HG03432 (cell line): ENCODE results near the gene BCHE.

Source experiments
- ATAC-seq: cut with Tn5 transposase; IDR thresholded peaks from one replicate; pipeline ENCODE4 v1.9.1; 2021; ENCODE audit warnings: mild to moderate bottlenecking, moderate library complexity; ENCODE audit not compliant: unreplicated experiment

BCHE gene

DNA sequence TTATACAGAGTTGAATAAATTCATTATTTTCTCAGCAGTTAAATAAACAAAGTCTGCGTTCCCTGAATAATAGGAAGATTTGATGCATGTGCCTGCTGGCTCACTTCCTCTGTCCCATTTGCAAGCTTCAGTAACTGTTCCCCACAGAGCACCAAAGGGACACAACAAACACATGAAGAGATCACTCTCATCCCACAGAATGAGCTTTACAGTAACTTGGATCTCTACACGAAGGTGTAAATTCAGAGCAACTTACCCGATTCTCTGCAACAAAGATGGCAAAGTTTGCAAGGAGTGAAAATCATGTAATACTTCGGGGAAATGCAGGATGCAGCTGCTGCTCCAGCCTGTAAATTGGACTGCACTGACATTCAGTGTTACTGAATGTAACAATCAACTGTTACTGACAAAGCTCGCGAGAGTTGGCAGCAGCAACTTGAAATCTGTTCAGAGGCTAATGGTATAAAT, at the start of gene BCHE:
BCHE (minus strand) TSS at position 366 of the 468 bp plus-strand sequence. CDS start 6,390 bp downstream, outside the sequence.
- ATAC-seq = peak; percentile 56

DNA sequence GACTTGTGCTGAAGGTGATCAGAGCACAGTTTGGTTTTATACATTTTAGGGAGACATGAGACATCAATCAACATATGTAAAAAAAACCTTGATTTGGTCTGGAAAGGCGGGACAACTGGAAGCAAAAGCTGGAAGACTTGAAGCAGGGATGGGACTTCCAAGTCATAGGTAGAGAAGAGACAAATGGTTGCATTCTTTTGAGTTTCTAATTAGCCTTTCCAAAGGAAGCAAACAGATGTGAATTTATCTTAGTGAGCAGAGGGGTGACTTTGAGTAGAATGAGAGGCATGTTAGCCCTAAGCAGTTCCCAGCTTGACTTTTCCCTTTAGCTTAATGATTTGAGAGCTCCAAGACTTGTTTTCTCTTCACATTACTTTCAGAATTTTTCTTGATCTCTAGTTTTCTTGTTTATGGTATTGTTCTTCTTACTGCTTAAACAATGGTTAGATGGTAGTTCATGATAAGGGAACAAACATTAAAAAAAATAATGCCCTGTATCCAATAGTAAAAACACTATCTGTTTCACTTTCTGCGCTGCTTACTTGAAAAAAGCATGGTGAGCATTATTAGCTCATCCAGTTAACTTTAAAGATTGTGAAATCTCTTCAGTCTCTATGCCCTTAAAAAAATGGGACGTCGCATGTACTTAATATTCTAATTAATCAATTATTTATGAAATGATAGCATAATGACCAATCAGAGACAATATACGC, 48.5 kb upstream of the BCHE start:
- no peak for ATAC-seq

DNA sequence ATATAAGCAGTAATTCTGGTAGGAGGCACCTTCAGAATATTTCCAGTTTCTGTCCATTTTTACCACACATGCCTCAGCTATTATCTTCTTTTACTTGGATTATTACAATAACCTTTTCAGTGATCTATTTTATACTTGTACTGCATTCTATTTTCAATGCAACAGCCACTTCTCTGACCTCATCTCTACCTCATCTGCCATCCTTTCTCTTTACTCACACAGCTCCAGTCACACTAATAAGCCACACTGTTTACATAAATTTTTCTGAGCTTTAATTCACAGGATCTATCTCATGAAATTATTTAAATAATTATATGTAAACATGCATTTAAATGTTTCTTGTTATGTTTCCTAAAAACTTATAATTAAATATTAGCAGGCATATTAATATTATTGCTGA, 47.3 kb upstream of the BCHE start:
- peak; percentile 18 for ATAC-seq

DNA sequence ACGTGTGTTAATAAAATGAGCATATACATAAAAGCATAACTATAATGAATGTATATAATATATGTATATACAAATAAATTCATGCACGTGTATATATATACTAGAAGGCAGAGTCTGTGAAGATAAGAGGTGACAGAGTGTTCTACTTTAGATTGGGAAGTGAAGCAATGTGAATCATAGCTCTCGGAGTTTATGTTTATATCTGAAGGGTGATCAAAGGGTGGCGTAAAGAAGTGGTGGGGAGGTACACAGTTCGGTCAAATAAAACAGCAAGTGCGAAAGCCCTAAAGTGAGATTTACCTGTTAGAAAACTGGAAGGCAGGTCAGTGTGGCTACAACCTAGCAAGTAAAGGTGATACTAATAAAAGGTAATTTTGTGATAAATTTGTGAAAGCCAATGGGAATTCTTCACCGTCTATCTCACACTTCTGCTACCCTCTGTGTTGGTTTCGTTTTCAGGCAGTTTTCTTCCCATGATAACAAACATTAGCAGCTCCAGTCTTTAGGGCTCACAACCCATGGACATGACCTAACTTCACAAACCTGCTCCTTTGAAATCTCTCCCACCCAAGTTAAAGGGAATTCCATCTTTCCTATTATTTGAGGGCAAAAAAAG, 46.7 kb upstream of the BCHE start:
- ATAC-seq = peak; percentile 54

DNA sequence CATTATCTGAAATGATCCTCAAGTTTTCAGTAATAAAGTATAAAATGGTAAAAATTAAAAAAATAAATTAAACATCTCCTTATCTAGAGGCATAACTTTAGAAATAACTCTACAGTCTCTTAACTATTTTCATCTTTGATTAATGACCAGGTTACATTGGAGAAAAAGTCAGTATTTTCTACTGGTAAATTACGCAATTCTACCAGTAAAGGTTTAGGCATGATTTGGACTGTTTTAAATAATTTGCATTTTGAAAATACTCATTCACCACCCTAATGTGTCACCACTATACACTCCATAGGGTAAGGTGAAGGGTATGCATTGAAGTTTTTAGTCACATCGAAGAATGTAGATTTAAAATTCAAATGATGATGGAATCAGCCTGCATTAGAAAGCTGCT, 45.9 kb upstream of the BCHE start:
- no peak for ATAC-seq

DNA sequence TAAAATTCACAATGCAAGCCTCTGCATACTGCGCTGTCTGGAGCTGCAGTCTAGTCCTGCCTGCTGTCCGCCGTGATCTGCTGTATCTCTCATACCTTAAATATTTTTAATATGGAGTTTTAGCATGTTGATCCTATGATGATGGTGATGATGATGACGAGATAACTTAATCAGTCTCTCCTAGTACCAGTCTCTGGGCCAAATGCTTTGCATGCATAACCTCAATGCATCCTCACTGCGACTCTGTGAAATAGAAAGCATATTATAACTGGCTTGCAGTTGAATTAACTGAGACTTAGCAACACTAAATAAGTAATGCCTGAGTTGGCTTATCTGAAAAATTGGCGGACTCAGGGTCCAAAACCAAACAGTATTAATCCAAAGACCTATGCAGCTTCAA, 38.4 kb upstream of the BCHE start:
- ATAC-seq = no peak

DNA sequence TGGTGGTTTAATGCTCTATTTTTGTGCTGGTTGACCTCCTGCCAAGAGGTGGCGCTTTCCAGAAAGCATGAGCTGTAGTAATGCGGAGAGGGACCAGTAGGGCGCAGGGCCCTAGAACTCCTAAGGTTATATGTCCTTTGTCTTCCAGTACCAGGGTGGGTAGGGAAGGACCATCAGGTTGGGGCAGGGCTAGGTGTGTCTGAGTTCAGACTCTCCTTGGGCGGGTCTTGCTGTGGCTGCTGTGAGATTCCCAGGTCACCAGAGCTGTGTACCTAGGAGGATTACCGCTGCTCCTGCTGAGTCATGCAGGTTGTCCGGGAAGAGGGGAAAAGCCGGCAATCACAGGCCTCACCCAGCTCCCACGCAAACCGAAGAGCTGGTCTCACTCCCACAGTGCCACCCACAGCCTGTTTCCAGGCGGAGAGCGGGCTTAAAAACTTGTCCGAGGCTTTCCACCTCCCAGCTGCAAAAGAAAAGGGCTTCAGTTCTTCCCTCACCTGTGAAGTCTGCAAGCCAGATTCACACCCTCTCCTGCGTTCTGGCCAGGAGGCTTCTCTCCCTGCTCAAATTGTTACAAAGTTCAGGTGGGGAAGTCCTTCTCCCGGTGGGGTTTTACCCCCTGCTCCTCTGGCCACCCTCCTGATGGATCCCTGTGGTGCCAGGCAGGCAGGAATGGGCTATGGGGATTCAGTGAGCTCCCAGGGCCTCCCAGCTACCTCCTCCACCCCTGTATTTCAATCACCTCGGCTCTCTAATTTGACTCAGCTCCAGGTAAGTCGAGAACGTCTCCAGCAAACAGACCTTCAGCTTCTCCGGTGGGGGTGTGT, 37.7 kb upstream of the BCHE start:
- ATAC-seq = no peak

DNA sequence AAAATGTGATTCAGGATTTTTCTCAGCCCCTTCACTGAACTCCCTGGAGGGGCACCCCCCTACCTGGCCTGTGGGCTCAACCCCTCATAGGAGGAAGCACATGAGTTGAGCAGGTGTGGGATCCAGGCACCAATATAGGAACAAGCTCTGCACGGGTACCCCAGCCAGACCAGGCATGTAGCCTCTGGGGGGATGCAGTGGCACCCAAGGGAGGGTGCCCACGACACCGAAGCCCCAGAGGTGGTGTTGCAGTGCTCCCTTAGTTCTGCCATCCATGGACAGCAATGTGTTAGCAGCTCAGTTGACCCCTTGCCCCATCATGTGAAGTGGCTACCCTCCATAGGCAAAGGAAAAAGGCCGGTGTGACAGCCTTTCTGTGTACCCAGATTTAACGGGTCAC, 30.9 kb upstream of the BCHE start:
- ATAC-seq = no peak

DNA sequence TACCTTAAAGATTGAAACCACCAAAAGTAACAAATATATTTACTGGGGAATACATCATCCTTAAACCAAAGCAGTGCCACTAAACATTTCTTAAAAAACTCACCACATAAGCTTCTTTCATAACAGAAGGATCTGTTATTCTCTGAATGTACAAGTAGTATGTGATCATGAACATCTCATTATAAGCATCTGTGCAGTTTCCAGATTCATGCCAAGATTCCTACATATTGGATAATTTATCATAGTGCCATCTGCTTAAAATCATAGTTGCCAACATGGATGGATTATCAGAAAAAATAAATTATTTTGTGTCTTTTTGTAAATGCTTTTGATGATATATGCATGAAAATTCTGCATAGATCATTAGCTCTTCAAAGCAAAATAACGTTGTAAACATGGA, 21.8 kb upstream of the BCHE start:
- no peak for ATAC-seq

DNA sequence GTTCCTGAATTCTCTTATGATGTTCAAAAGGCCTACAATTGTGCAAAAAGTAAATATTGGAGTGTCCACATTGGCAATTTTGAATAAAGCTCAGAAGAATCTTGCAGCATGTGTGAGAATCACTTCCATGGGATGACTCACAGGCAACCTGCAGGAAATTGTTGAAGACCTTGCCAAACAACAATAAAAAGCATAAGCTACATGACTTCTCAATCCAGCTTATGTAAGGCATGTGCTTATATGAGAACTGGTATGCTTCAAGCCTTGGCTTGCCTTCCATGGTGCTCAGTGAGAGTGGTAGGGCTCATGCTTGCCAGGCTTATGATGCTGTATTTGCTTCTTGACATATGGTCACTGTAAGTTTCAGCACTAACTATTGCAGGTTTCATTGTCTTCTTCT, 18.4 kb upstream of the BCHE start:
- ATAC-seq = no peak

DNA sequence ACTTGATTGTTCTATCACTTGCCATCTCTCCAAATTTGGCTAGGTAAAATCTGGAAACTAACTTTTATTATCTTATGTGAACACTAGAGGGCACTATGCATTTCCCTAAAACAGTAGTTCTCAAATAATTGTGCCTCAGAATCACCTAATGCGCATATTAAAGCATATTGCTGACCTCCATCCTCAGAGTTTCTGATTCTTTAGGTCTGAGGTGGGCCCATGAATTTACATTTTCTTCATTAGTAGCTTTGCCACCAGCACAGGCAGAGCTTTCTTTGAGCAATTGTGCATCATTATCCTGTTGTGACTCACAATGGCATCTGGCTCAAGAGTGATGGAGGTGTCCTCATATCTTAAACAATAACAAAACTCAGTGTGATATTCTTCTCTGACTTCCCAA, 17.5 kb upstream of the BCHE start:
- ATAC-seq = peak; percentile 55

DNA sequence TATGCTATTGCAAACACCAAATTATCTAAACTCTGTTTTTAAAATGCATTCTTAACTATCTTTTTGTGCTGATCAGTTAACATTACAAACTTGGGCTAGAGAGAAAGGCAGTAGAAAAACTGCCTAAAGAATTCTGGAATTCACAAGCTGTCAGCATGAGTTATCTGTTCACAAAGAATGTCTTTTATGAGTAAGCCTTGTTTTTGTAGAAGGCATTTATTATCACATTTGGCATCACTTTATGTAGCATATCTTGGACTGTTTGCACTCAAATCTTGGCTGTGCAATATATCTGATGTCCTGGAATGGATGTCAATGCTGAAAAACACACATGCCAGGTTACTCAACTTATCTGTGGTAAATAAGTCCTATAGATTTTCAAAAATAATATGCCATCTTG, 15.5 kb upstream of the BCHE start:
- ATAC-seq = no peak

DNA sequence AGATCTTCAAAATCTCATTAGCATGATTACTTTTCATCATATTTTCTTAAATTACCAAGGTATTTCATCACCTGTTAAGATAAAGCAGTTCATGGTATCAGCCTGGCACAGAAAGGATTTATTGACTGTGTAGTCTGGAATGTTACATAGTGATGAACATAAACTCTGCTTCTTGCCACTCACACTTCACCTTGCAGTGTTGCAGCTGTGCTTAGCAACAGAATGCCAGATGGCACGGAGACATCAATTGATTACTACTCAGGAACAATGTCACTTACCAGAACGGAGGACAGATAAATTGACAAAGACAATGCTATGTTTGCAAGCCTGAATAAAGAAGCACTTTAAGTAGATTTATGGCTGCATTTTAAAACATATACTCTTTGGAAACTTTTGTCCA, 15.0 kb upstream of the BCHE start:
- no peak for ATAC-seq

DNA sequence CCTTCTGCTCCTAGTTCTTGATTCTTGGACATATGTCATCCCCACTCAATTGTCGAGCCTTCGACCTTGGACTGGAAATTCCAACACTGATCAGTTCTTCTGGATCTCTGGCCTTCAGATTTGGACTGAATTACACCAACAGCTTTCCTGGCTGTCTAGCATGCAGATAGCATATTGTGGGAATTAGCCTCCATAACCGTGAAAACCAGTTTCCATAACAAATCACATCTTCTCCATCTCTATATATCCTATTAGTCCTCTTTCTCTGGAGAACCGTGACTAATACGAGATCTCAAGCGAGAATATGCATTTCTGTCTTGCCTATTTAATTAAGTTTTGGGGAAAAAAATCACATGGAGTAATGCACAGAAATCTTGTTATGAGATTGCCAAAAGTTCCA, 8.8 kb upstream of the BCHE start:
- ATAC-seq = no peak

DNA sequence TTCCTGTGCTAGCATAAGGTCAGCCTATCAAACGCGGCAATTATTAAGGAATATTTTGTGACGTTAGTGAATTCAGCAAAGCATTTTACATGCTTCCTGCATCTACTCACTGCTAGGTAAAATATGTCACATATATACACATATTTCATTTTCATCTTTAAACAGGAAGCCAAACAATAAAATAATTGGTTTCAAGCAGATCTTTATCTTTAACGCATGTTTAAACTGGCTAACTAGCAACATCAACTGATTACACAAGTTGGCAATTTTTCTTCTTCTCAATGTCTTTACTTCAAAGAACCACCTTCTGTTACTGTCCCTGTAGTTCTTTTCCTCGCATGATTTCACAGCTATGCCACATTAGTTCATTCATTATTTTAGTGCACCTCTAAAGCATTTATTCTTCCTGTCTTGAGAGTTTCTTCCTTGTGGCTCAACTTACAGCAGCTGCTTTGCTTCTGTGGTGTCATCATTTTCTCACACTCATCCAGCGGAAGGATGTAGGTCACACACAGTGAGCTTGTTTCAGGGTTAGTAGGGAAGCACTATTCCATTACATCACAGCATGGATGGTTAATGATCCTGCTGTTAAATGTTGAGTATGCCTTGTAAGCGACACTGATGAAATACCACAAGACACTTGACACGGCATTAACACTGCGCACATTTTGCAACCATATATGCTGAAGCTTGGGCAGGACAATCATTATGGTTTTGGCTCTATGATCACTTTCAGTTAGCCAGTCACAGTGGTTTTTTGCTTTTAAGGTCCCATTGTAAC, 2.3 kb upstream of the BCHE start:
- ATAC-seq = peak; percentile 50

DNA sequence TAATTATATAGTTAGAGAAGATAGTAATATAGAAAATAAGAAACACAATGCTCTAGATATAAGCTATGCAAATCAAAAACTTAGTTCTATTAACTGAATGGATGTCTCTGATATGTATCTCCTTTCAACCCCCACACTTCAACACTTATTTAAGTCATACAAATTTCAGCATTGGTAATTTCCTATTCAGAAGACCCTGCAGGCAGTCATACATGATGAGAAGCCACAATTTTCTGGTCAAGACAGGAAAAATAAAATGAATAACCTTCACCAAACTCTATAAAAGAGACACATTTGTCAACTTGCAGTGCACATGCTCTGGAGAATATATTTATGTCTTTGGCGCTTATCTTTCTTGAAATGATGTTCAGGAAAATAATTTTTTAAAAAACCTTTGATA, 578 bp upstream of the BCHE start:
- no peak for ATAC-seq

DNA sequence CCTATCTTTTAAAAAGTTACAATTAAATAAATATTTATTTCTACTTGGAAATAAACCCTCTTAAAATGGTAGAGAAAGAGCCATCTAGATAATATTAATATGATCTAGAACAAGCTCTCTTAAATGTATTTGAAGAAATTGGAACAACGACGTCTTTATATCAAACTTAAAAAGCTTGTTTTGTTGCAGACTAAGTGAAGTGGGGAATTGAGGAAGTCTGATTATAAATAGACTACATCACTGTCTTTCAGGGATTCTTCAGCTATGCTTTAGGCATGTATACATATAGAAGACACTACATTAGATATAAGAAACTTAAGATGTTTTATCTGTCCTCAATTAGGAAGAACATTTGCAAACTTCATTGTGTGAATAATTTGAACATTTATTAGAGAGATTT, 1.8 kb downstream of the BCHE start:
- no peak for ATAC-seq

DNA sequence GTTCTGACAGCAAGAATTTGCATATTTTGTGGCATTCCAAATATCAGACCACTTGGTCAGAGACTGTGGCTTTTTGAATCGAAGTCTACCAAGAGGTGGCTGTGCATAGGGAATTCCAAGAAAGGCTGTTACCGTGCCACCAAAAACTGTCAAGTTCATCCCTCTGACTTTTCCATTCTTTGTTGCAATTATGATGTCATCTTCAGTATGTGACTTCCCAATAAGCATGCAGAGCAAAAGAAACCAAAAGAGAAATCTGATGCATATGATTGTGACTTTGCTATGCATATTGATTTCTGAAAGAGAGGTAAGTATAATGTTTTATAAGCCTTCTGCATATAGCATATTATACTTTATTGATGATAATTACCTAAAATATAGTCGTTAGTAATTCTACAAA, 6.5 kb downstream of the BCHE start:
- no peak for ATAC-seq

DNA sequence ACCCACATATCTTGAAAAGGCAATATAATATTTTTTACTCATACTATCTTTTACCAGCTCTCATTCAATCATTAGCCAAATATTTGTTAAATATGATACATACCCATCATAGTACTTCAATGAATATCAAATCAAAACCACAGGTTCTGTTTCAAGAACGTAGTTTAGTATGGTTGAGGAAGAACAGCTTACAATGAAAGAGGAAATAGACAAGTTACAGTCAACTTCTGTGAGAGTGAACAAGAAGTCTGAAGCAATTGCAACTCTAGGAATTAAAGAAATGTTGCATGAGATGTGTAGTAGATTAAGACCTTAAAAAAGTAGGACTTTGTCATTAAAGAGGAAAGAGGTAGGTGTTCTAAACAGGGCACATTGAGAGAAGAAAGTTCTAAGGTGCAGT, 9.3 kb downstream of the BCHE start:
- ATAC-seq = peak; percentile 70

DNA sequence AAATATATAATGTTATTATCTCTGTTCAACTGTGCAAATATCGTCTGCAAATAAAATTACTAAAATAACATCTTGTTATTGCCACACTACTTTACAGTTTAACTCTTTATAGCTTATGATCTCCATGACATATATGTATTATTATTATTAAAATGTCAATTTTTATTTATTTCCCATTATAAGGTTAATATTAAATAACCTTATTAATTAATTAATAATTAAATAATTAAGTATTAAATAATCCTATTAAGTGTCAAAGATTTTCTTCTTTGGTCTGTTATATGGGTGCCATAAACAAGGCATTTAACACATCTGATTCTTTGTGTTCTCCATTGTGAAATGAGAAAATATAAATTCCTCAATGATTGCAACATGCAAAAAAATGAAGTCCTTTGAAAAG, 10.0 kb downstream of the BCHE start:
- ATAC-seq = no peak

DNA sequence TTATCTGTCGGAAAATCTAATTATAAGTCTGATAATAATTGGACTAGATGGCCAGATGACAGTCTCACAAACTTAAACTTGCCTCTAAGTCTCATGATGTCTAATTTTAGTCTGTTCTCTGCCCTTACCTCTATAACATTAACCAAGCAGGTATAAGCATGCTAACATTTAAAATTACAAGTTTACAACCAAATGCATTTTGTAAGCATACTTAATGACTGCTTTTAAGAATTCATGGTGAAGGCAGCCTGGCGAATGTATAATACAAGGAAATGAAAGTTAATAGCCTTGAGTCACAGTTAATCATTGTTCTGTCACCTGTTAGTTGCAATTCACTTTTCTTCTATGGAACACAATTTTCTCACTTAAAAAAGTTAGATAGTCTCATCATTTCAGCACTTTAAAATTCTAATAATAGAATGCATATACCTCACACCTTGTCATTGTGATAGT, 16.5 kb downstream of the BCHE start:
- peak; percentile 90 for ATAC-seq
